CD4-positive, alpha-beta T cell treated with Interleukin-4 for 1 hour (primary cell): ENCODE data around the gene LNX1.
"Not testable (repeated sequence)": the region's sequence is repeated elsewhere in the genome, so short reads cannot be mapped to it uniquely, and the experiment has no call there.

ENCODE experiments used
- DNase-seq, 2 donors: peaks; one replicate each; pipeline ENCODE4 v3.0.0-alpha.2; 2020 to 2022

LNX1 gene

GRCh38 chr4:53490965-53491622 lies 100.2 kb downstream of the LNX1 start:
- DNase-seq = no peak

GRCh38 chr4:53490161-53490956 lies 100.9 kb downstream of the LNX1 start:
- no peak for DNase-seq

- DNase-seq = no peak
Measured at GRCh38 chr4:53489279-53489889, 101.9 kb downstream of the LNX1 start.

GRCh38 chr4:53487766-53488165 lies 103.5 kb downstream of the LNX1 start:
- DNase-seq = no peak

GRCh38 chr4:53485658-53486040 lies 105.6 kb downstream of the LNX1 start:
- DNase-seq = no peak

GRCh38 chr4:53484911-53485657 lies 106.2 kb downstream of the LNX1 start:
- DNase-seq = no peak

GRCh38 chr4:53483250-53483649 lies 108.0 kb downstream of the LNX1 start:
- DNase-seq = no peak

GRCh38 chr4:53481586-53481985 lies 109.7 kb downstream of the LNX1 start:
- no peak for DNase-seq

GRCh38 chr4:53480909-53481308 lies 110.4 kb downstream of the LNX1 start:
- DNase-seq = no peak

- no peak for DNase-seq
Measured at GRCh38 chr4:53479736-53480525, 111.4 kb downstream of the LNX1 start.

GRCh38 chr4:53478671-53479456 lies 112.4 kb downstream of the LNX1 start:
- no peak for DNase-seq

- no peak for DNase-seq
Measured at GRCh38 chr4:53477636-53478035, 113.7 kb downstream of the LNX1 start.

- no peak for DNase-seq
Measured at GRCh38 chr4:53477038-53477565, 114.2 kb downstream of the LNX1 start.

- DNase-seq = no peak
Measured at GRCh38 chr4:53476232-53477037, 114.9 kb downstream of the LNX1 start.

GRCh38 chr4:53466576-53466975 lies 124.7 kb downstream of the LNX1 start:
- DNase-seq = not testable (repeated sequence)

- no peak for DNase-seq
Measured at GRCh38 chr4:53465891-53466290, 125.4 kb downstream of the LNX1 start.

- DNase-seq = no peak
Measured at GRCh38 chr4:53465281-53465680, 126.0 kb downstream of the LNX1 start.

- DNase-seq = no peak
Measured at GRCh38 chr4:53463340-53463739, 127.9 kb downstream of the LNX1 start.

- no peak for DNase-seq
Measured at GRCh38 chr4:53461244-53461643, 130.0 kb downstream of the LNX1 start.

- no peak for DNase-seq
Measured at GRCh38 chr4:53459548-53459947, 131.7 kb downstream of the LNX1 start.

GRCh38 chr4:53456178-53456577 lies 135.1 kb downstream of the LNX1 start:
- no peak for DNase-seq
